Caco-2 (cell line): ENCODE results near the gene DNAI7. TPM values are rescaled to one million over a fixed set of nuclear protein-coding genes. Genes with fewer than 3 reads are reported as not detected.

Source experiments
- BruUV-seq: library from RNA; stranded (reverse); fragments of 400-500 nt; replicated peaks from 2 replicates; lab custom pipeline; 2021; lab: Mats Ljungman, UMichigan
- CTCF ChIA-PET: fragments of 300-600 bp; sonication (Branson Sonifier 250); formaldehyde crosslinking; loops from one replicate; lab custom pipeline; 2022; ENCODE audit warnings: antibody characterized with exemption; lab: Charles Lee
- POLR2A ChIA-PET: fragments of 300-600 bp; sonication (Branson Sonifier 250); formaldehyde crosslinking; loops from one replicate; lab custom pipeline; 2022; ENCODE audit warnings: antibody characterized with exemption; lab: Charles Lee
- DNase-seq, 2 experiments: peaks; one replicate each; pipeline versions ENCODE4 v3.0.0 to v3.0.0-alpha.2; 2020 to 2022
- H3K27me3 ChIP-seq: replicated peaks from 2 replicates; pipeline ENCODE4 v1.6.0; 2011; ENCODE audit warnings: low read length; ENCODE audit not compliant: control insufficient read depth, insufficient read depth
- H3K36me3 ChIP-seq: 2 replicates; pipeline ENCODE4 v1.5.1; 2011; ENCODE audit warnings: low read length; ENCODE audit not compliant: control insufficient read depth, insufficient read depth
- H3K4me1 ChIP-seq: fragments of 250-450 bp; sonication (Bioruptor Pico); 2 replicates; pipeline ENCODE4 v1.5.1; 2020; ENCODE audit warnings: mild to moderate bottlenecking
- H3K4me3 ChIP-seq: 2 replicates; pipeline ENCODE4 v1.5.1; 2011; ENCODE audit warnings: low read depth, mild to moderate bottlenecking, control low read depth, low read length
- H3K9me3 ChIP-seq: fragments of 250-450 bp; sonication (Bioruptor Pico); 2 replicates; pipeline ENCODE4 v1.5.1; 2020; ENCODE audit warnings: mild to moderate bottlenecking, moderate library complexity
- H3K27ac Mint-ChIP-seq: one replicate; pipeline ENCODE4 v1.8.0; 2022; ENCODE audit warnings: mixed read lengths; ENCODE audit not compliant: unreplicated experiment
- H3K27me3 Mint-ChIP-seq: one replicate; pipeline ENCODE4 v1.8.0; 2022; ENCODE audit warnings: mixed read lengths; ENCODE audit not compliant: insufficient read depth, unreplicated experiment
- H3K36me3 Mint-ChIP-seq: one replicate; pipeline ENCODE4 v1.8.0; 2022; ENCODE audit warnings: mild to moderate bottlenecking, mixed read lengths; ENCODE audit not compliant: insufficient read depth, unreplicated experiment
- H3K4me1 Mint-ChIP-seq: one replicate; pipeline ENCODE4 v1.8.0; 2022; ENCODE audit warnings: low read depth, mixed read lengths; ENCODE audit not compliant: unreplicated experiment
- H3K4me3 Mint-ChIP-seq: one replicate; pipeline ENCODE4 v1.8.0; 2022; ENCODE audit warnings: mild to moderate bottlenecking, moderate library complexity, mixed read lengths; ENCODE audit not compliant: unreplicated experiment
- H3K9me3 Mint-ChIP-seq: one replicate; pipeline ENCODE4 v1.8.0; 2022; ENCODE audit warnings: mixed read lengths; ENCODE audit not compliant: unreplicated experiment
- intact Hi-C: fragments of 100-400 bp; cut with micrococcal nuclease; formaldehyde crosslinking; loops from one replicate; pipeline ENCODE4 v1.10.0; 2022; ENCODE audit not compliant: unreplicated experiment
- total RNA-seq: library from RNA; stranded (reverse); gene quantifications from 2 replicates; pipeline ENCODE4 v1.2.3, GENCODE V29; 2022
- TF ChIP-seq, protein P1 (sequence below), 2 experiments: fragments of 200-600 bp in 1 of 2; IDR thresholded peaks; 1 replicate in 1 of 2; 2 replicates in 1 of 2; pipeline versions ENCODE4 v1.5.1 to v1.8.0; 2011 to 2022; ENCODE audit warnings: antibody characterized with exemption in 1 of 2, control low read depth in 1 of 2, inconsistent platforms in 1 of 2, low read depth in 1 of 2, low read length in 1 of 2, mild to moderate bottlenecking in 1 of 2, moderate library complexity in 1 of 2; ENCODE audit not compliant: insufficient read depth in 1 of 2, severe bottlenecking in 1 of 2, unreplicated experiment in 1 of 2

DNAI7 gene
- total RNA-seq, 1 experiment from 2014 or later, result 0.66 TPM

DNA sequence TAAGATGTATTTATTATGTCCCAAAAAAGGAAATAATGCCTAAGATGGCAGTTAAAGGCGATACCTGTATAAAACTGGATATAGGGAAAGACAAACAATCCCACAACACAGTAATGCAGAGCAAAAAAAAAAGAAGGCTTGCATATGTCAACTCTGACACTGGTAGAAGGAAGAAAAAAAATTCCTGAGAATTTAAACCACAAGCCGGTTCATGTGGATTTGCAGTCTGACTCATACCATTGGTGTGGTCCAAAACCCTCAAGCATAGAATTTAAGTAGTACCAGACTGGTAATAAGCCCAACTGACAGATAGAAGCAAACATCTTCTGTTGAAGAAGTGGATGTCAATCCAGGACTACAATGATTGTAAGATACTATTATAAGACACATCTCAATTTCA, 7.2 kb downstream of the DNAI7 start:
- no peaks in the 10 kb centered on the region; the same call in 1 of the 2 replicates for H3K27me3 ChIP-seq
- H3K4me1 Mint-ChIP-seq, result no peaks in the 10 kb centered on the region
- no peaks in the 10 kb centered on the region for H3K4me1 ChIP-seq
- H3K4me3 ChIP-seq, result no peak overlapping the region
- H3K9me3 ChIP-seq, result no peaks in the 10 kb centered on the region
- no peaks in the 10 kb centered on the region for H3K36me3 ChIP-seq
- no peak overlapping the region for H3K4me3 Mint-ChIP-seq
- TF ChIP-seq, protein P1, sequence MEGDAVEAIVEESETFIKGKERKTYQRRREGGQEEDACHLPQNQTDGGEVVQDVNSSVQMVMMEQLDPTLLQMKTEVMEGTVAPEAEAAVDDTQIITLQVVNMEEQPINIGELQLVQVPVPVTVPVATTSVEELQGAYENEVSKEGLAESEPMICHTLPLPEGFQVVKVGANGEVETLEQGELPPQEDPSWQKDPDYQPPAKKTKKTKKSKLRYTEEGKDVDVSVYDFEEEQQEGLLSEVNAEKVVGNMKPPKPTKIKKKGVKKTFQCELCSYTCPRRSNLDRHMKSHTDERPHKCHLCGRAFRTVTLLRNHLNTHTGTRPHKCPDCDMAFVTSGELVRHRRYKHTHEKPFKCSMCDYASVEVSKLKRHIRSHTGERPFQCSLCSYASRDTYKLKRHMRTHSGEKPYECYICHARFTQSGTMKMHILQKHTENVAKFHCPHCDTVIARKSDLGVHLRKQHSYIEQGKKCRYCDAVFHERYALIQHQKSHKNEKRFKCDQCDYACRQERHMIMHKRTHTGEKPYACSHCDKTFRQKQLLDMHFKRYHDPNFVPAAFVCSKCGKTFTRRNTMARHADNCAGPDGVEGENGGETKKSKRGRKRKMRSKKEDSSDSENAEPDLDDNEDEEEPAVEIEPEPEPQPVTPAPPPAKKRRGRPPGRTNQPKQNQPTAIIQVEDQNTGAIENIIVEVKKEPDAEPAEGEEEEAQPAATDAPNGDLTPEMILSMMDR (IDR thresholded peaks at IDR 0.05; ENCODE audit: insufficient read depth in 1 of 2, low read depth in 1 of 2, low read length in 1 of 2, severe bottlenecking in 1 of 2, unreplicated experiment in 1 of 2), result no peak
- DNase-seq, result no peak
- no peaks in the 10 kb centered on the region for H3K36me3 Mint-ChIP-seq
- H3K9me3 Mint-ChIP-seq, result no peaks in the 10 kb centered on the region
- ChIA-PET POLR2A (no interaction called here), CTCF (no interaction called here)
- no TSS peak for BruUV-seq
- H3K27me3 Mint-ChIP-seq, result no peaks in the 10 kb centered on the region
- no peak overlapping the region for H3K27ac Mint-ChIP-seq
- intact Hi-C loops, result no loop called here

DNA sequence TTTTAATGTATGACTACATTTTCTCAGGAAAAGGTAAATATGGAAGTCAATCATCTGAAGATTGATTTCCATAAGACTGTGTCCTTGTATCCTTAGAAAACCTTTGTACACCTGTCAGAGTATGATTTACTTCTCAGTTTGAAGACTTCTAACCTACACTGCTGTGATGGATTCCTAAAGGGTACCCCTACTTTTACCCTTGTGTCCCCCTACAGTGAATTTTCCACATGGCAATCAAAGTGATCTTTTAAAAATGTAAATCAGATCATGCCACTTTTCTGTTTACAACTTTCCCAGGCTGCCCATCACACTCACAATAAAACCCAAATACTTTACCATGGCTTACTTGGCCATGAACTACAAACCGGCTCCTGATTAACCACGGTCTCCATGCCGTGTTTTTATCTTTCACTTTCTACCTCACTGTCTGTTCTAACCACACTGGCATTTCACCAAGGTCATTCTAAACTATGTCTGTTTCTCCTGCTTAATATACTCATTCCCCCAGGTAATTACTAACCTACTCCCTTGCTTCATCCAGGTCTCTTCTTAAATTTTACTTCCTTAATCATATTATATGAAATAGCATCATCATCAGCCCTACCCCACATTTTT, 8.1 kb downstream of the DNAI7 start:
- DNase-seq, result no peak
- Mint-ChIP-seq H3K27ac (no peak overlapping the region), H3K27me3 (peaks cover 2% of the 10 kb centered on the region), H3K4me1 (no peaks in the 10 kb centered on the region), H3K36me3 (no peaks in the 10 kb centered on the region), H3K9me3 (no peaks in the 10 kb centered on the region), H3K4me3 (no peak overlapping the region)
- CTCF ChIA-PET, result no interaction called here
- no TSS peak for BruUV-seq
- Histone ChIP-seq H3K36me3 (no peaks in the 10 kb centered on the region), H3K9me3 (no peaks in the 10 kb centered on the region), H3K4me3 (no peak overlapping the region), H3K27me3 (no peaks in the 10 kb centered on the region; the same call in 1 of the 2 replicates), H3K4me1 (no peaks in the 10 kb centered on the region)
- POLR2A ChIA-PET, result no interaction called here
- TF ChIP-seq, protein P1 (IDR thresholded peaks at IDR 0.05; ENCODE audit: insufficient read depth in 1 of 2, low read depth in 1 of 2, low read length in 1 of 2, severe bottlenecking in 1 of 2, unreplicated experiment in 1 of 2), result no peak
- intact Hi-C loops, result no loop called here

DNA sequence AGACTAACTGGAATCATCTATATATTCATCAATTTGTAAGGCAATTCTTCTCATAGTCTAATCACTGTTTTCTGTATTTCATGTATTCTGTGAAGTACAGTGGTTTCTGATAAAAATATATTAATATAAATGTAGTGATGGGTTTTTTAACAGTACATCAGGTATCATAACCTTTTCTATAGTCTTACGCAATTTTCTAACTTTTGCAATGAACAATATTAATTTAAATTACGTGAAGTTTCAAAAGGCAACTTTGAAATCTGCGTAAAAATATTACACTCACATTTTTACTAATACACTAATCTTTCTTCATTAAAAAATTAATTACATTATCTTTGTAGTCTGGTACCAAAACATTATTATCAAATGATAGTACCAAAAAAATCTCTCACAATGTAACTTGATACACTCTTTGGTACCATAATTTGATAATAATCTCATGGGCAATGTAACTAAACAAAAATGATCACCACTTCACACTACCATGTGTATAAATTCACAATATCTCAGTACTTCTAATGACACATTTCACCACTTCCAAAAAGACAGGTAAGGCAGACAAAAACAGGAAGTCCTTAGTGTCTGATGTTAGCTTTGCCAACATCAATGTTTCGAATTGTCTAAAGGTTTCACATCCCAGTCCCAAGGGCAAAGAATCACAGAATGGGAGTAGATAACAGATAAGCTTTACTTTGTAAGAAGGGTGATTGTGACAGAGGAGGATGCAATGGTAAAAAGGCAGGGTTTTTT, 8.7 kb downstream of the DNAI7 start:
- H3K4me1 ChIP-seq, result no peaks in the 10 kb centered on the region
- no peaks in the 10 kb centered on the region for H3K9me3 ChIP-seq
- DNase-seq, result no peak
- H3K4me3 ChIP-seq, result no peak overlapping the region
- no peaks in the 10 kb centered on the region for H3K36me3 Mint-ChIP-seq
- H3K9me3 Mint-ChIP-seq, result no peaks in the 10 kb centered on the region
- ChIA-PET POLR2A (no interaction called here), CTCF (no interaction called here)
- H3K27me3 Mint-ChIP-seq, result peaks cover 2% of the 10 kb centered on the region
- no TSS peak for BruUV-seq
- no peaks in the 10 kb centered on the region for H3K36me3 ChIP-seq
- no peaks in the 10 kb centered on the region for H3K4me1 Mint-ChIP-seq
- no peaks in the 10 kb centered on the region; the same call in 1 of the 2 replicates for H3K27me3 ChIP-seq
- intact Hi-C loops, result no loop called here
- TF ChIP-seq, protein P1 (IDR thresholded peaks at IDR 0.05; ENCODE audit: insufficient read depth in 1 of 2, low read depth in 1 of 2, low read length in 1 of 2, severe bottlenecking in 1 of 2, unreplicated experiment in 1 of 2), result no peak
- H3K27ac Mint-ChIP-seq, result no peak overlapping the region
- no peak overlapping the region for H3K4me3 Mint-ChIP-seq
